Spleen (tissue), 7 donors: ENCODE data around the gene CD81.

Experiments used
- CTCF ChIP-seq, 11 experiments: fragments of 200-600 bp in 7 of 11; fragments of 450-650 bp in 4 of 11; sonication (generic) in 4 of 11; IDR thresholded peaks in 8 of 11; conservative IDR thresholded peaks in 3 of 11; 1 replicate in 7 of 11; 2 replicates in 4 of 11; pipeline versions ENCODE4 v1.4.0 to v1.8.0; 2016 to 2021; ENCODE audit warnings: antibody characterized with exemption in 11 of 11, inconsistent platforms in 4 of 11, mild to moderate bottlenecking in 1 of 11
- POLR2A ChIP-seq, 3 donors: fragments of 450-650 bp; IDR thresholded peaks; one replicate each; pipeline ENCODE4 v1.5.1; 2017; ENCODE audit warnings: antibody characterized with exemption in 3 of 3, mild to moderate bottlenecking in 1 of 3
- donor health status: DM: no; HTN: no; CAD: no; lungs with moderate emphysema.
- donor health status: DM: no; HTN: no; CAD: no.
- donor health status: DM: no; HTN: no; CAD: no.

- TF ChIP-seq CTCF (IDR thresholded peaks at IDR 0.05 in 8 of 11, conservative IDR thresholded peaks at IDR 0.05 in 3 of 11) (no peak), POLR2A (IDR thresholded peaks at IDR 0.05) (no peak)
These were observed 32.1 kb upstream of the CD81 start for GRCh38 chr11:2345050-2345449.
